Measurements from ENCODE around the gene UBE2V1.

- TF ChIP-seq CTCF (IDR thresholded peaks at IDR 0.05) (no peak), POLR2A (IDR thresholded peaks at IDR 0.05) (no peak), POLR2AphosphoS5 (IDR thresholded peaks at IDR 0.05) (no peak)
Observed at GRCh38 chr20:50065325-50065615, 47.7 kb downstream of the UBE2V1 start.

Data from prostate gland (tissue), 2 donors.